ENCODE measurements around the gene FBXW8.

Gene FBXW8

DNA sequence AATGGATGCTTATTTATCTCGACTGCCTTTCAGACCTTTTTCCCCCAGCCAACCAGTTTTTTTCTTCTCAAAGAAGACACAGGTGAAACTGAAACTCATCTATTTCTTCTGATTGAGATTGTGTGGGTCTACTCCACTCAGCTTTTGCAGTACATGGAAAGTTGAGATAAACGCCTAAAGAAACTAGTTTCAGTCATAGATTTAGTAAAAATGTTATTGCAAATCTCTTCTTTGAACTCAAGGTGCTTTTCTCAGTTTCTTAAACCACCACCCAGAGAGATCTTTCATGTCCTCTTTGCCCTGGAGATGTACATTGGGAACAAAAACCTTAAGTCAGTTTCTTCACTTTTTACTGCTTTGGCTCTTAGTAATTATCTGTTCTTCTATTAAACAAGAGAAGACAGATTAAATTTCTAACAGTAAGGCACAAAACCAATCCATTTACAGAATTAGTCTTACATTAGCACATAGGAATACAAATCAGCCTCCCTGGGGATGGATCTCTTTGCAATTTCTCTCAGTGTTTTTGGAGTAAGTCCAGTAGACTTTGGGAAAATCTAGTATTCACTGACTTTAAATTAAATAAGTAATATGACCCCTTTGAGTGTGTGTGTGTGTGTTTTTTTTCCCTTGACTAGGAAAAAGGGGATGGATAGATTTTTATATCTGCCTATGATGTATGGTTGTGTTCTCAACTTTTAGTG is 11.6 kb downstream of the FBXW8 start:
- no peak overlapping the region for H3K4me3 ChIP-seq (ENCODE audit: low read depth, low read length)
- DNase-seq (ENCODE audit: low read depth), result peak; percentile 79
- TF ChIP-seq, protein P1, sequence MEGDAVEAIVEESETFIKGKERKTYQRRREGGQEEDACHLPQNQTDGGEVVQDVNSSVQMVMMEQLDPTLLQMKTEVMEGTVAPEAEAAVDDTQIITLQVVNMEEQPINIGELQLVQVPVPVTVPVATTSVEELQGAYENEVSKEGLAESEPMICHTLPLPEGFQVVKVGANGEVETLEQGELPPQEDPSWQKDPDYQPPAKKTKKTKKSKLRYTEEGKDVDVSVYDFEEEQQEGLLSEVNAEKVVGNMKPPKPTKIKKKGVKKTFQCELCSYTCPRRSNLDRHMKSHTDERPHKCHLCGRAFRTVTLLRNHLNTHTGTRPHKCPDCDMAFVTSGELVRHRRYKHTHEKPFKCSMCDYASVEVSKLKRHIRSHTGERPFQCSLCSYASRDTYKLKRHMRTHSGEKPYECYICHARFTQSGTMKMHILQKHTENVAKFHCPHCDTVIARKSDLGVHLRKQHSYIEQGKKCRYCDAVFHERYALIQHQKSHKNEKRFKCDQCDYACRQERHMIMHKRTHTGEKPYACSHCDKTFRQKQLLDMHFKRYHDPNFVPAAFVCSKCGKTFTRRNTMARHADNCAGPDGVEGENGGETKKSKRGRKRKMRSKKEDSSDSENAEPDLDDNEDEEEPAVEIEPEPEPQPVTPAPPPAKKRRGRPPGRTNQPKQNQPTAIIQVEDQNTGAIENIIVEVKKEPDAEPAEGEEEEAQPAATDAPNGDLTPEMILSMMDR (IDR thresholded peaks at IDR 0.05; ENCODE audit: insufficient read depth, low read depth, low read length, missing control alignments), result no peak

- peak; percentile 88 for DNase-seq (ENCODE audit: low read depth)
- TF ChIP-seq, protein P1 (IDR thresholded peaks at IDR 0.05; ENCODE audit: insufficient read depth, low read depth, low read length, missing control alignments), result no peak
Observed at GRCh38 chr12:116924558-116925453, 14.1 kb downstream of the FBXW8 start.

DNA sequence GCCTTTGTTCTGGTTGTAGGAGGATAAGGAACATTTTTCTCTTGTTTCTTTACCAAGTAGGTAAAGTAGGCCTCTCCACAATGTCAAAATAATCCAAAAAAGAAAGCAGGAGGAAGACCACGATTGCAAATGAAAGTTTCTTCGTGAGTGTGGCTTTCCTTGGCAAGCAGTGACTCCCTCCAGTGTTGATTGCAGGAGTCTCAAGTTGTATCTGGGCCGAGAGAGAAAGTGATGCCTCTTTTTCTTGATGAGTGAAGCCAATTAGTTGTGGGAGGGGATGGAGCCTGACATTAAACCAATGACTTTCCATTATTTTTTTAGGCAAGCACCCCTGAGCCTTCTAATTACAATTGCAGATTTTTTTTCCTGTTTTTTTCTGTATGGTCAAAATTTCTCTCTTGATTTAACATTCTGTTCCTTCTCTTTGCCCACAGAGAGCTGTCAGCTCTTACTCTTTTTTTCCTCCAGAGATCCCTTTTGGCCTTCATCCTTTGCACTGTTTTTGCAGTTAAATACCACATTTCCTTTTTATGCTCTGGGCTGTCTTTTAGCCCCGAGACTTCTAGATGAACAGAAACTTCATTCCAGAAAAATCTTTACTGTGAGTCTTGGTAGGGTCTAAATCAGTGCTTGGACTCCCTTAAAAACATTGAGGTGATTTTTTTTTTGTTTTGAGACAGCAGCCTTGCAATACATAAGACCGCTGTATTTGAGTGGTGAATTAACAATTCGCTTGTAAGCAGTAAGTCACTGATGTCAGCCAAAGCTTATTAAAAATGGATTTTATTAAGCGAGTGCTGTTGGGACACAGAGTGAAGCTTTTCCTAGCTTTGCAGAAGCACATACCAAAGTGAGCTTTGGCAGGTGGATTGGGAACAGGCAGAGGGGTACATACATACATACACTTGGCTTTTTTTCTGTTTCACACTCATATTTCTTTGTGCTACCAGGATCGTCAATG is 15.8 kb downstream of the FBXW8 start:
- TF ChIP-seq, protein P1 (IDR thresholded peaks at IDR 0.05; ENCODE audit: insufficient read depth, low read depth, low read length, missing control alignments), result no peak
- no peak for DNase-seq (ENCODE audit: low read depth)
- H3K4me3 ChIP-seq (ENCODE audit: low read depth, low read length), result no peak overlapping the region

More at GRCh38 chr12:116924558-116925453, 14.1 kb downstream of the FBXW8 start:
- H3K4me3 ChIP-seq (ENCODE audit: low read depth, low read length), result no peak overlapping the region

GRCh38 chr12:116927244-116927940 is 16.6 kb downstream of the FBXW8 start:
- TF ChIP-seq, protein P1 (IDR thresholded peaks at IDR 0.05; ENCODE audit: insufficient read depth, low read depth, low read length, missing control alignments), result no peak

GRCh38 chr12:116928504-116928903 is 17.8 kb downstream of the FBXW8 start:
- TF ChIP-seq, protein P1 (IDR thresholded peaks at IDR 0.05; ENCODE audit: insufficient read depth, low read depth, low read length, missing control alignments), result no peak
- no peak overlapping the region for H3K4me3 ChIP-seq (ENCODE audit: low read depth, low read length)

More at GRCh38 chr12:116927244-116927940, 16.6 kb downstream of the FBXW8 start:
- no peak for DNase-seq (ENCODE audit: low read depth)
- no peak overlapping the region for H3K4me3 ChIP-seq (ENCODE audit: low read depth, low read length)

GRCh38 chr12:116929885-116930284 is 19.1 kb downstream of the FBXW8 start:
- H3K4me3 ChIP-seq (ENCODE audit: low read depth, low read length), result no peak overlapping the region
- DNase-seq (ENCODE audit: low read depth), result no peak
- TF ChIP-seq, protein P1 (IDR thresholded peaks at IDR 0.05; ENCODE audit: insufficient read depth, low read depth, low read length, missing control alignments), result no peak

More at GRCh38 chr12:116928504-116928903, 17.8 kb downstream of the FBXW8 start:
- DNase-seq (ENCODE audit: low read depth), result no peak

Data from GM12865 (cell line).